ENCODE results near the gene GPBAR1. TPM values are rescaled to one million over a fixed set of nuclear protein-coding genes. Genes with fewer than 3 reads are reported as not detected.
A peak's percentile ranks its signal among the peaks of the same experiment; 100 is the strongest.

Gene GPBAR1, protein sequence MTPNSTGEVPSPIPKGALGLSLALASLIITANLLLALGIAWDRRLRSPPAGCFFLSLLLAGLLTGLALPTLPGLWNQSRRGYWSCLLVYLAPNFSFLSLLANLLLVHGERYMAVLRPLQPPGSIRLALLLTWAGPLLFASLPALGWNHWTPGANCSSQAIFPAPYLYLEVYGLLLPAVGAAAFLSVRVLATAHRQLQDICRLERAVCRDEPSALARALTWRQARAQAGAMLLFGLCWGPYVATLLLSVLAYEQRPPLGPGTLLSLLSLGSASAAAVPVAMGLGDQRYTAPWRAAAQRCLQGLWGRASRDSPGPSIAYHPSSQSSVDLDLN
- not detected in 2 replicates for total RNA-seq
- long read RNA-seq = 0 reads

DNA sequence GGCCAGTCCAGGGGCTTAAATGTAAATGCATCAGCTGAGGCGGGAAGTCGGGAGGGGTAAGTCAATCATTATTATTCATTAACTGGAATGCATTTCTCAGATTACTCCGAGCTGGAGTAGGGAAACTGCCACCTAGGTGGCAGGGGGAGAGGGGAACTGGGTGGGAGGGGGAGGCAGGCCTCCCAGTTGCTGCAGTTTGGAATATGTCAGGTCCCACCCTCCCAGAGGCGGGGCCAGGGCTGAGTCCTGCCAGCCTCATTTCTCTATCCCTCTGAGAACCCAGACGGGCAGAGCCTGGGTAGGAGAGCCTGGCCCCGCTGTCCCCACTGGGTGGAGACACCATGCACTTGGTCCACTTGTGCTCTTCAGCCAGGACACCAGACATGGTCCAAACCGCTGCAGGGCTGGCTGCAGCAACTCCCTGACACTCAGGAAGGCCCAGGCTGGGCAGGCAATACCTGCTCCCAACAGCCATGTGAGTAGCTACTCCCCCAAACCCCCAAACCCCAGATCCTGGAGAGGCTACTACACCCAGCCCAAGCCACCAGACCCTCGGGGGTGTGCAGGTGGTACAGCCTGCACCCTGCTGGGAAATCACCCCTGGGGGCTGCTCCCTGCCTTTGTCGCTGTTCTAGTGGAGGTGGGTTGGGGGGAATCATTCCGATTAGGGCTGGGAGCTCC lies at the start of gene GPBAR1:
Gene GPBAR1, plus strand, starts transcription at position 274 of the 681 bp plus-strand sequence. CDS start 1,710 bp downstream, outside the sequence.
- Mint-ChIP-seq H3K4me1 (ENCODE audit: unreplicated experiment) (peaks cover 24% of the 10 kb centered on the region), H3K27ac (ENCODE audit: unreplicated experiment) (peak within 1 kb of the TSS; percentile 66), H3K4me3 (ENCODE audit: unreplicated experiment) (no peak within 1 kb of the TSS), H3K9me3 (ENCODE audit: unreplicated experiment) (no peaks in the 10 kb centered on the region), H3K36me3 (ENCODE audit: unreplicated experiment) (peaks cover 11% of the 10 kb centered on the region), H3K27me3 (ENCODE audit: unreplicated experiment) (no peaks in the 10 kb centered on the region)
- TF ChIP-seq, protein P1, sequence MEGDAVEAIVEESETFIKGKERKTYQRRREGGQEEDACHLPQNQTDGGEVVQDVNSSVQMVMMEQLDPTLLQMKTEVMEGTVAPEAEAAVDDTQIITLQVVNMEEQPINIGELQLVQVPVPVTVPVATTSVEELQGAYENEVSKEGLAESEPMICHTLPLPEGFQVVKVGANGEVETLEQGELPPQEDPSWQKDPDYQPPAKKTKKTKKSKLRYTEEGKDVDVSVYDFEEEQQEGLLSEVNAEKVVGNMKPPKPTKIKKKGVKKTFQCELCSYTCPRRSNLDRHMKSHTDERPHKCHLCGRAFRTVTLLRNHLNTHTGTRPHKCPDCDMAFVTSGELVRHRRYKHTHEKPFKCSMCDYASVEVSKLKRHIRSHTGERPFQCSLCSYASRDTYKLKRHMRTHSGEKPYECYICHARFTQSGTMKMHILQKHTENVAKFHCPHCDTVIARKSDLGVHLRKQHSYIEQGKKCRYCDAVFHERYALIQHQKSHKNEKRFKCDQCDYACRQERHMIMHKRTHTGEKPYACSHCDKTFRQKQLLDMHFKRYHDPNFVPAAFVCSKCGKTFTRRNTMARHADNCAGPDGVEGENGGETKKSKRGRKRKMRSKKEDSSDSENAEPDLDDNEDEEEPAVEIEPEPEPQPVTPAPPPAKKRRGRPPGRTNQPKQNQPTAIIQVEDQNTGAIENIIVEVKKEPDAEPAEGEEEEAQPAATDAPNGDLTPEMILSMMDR (IDR thresholded peaks at IDR 0.05) = peak; percentile 16
- no peak for DNase-seq (ENCODE audit: extremely low spot score, unreplicated experiment)

DNA sequence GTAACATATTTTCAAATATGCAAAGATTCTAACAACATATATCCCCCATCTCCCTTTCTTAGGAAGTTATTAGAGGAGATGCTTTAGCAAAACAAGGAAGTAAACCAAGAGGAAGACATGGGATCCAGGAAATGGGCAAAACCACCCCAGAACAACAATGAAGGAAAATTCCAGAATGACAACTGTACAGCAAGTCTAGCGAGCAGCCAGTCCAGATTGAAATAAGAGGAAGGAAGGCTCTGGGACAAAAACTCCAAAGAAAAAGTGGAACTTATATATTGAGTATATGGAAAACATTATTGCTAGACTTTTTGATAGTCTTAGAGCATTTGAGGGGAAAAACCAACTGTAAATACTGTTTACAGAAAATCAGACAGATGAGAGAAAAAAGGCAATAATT lies 46.7 kb upstream of the GPBAR1 start:
- no peak overlapping the region for H3K27ac Mint-ChIP-seq (ENCODE audit: unreplicated experiment)
- peaks cover 17% of the 10 kb centered on the region for H3K4me1 Mint-ChIP-seq (ENCODE audit: unreplicated experiment)
- H3K9me3 Mint-ChIP-seq (ENCODE audit: unreplicated experiment) = peaks cover 8% of the 10 kb centered on the region
- H3K4me3 Mint-ChIP-seq (ENCODE audit: unreplicated experiment) = no peak overlapping the region
- peaks cover 15% of the 10 kb centered on the region for H3K27me3 Mint-ChIP-seq (ENCODE audit: unreplicated experiment)
- H3K36me3 Mint-ChIP-seq (ENCODE audit: unreplicated experiment) = peaks cover 4% of the 10 kb centered on the region
- no peak for DNase-seq (ENCODE audit: extremely low spot score, unreplicated experiment)
- TF ChIP-seq, protein P1 (IDR thresholded peaks at IDR 0.05) = no peak

DNA sequence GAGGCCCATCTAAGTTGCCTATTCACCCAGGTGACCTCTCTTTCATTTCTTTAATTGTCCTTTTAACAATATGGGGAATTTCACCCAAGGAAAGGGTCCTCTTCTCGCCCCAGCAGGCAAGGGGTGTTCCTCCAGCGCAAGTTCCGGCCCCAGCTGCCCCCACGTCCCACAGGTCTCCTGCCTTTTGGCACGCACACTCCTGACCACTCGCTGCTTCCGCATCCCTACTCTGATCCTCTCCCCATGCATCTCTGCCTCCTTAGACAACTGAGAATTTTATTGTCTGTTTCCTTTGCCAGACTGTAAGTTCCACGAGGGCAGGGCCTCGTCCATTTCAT lies 44.5 kb upstream of the GPBAR1 start:
- peaks cover 3% of the 10 kb centered on the region for H3K27me3 Mint-ChIP-seq (ENCODE audit: unreplicated experiment)
- no peaks in the 10 kb centered on the region for H3K9me3 Mint-ChIP-seq (ENCODE audit: unreplicated experiment)
- peaks cover 6% of the 10 kb centered on the region for H3K36me3 Mint-ChIP-seq (ENCODE audit: unreplicated experiment)
- TF ChIP-seq, protein P1 (IDR thresholded peaks at IDR 0.05) = no peak
- H3K4me1 Mint-ChIP-seq (ENCODE audit: unreplicated experiment) = peaks cover 39% of the 10 kb centered on the region
- H3K27ac Mint-ChIP-seq (ENCODE audit: unreplicated experiment) = peak overlapping the region; percentile 96
- DNase-seq (ENCODE audit: extremely low spot score, unreplicated experiment) = no peak
- H3K4me3 Mint-ChIP-seq (ENCODE audit: unreplicated experiment) = peak overlapping the region; percentile 84

DNA sequence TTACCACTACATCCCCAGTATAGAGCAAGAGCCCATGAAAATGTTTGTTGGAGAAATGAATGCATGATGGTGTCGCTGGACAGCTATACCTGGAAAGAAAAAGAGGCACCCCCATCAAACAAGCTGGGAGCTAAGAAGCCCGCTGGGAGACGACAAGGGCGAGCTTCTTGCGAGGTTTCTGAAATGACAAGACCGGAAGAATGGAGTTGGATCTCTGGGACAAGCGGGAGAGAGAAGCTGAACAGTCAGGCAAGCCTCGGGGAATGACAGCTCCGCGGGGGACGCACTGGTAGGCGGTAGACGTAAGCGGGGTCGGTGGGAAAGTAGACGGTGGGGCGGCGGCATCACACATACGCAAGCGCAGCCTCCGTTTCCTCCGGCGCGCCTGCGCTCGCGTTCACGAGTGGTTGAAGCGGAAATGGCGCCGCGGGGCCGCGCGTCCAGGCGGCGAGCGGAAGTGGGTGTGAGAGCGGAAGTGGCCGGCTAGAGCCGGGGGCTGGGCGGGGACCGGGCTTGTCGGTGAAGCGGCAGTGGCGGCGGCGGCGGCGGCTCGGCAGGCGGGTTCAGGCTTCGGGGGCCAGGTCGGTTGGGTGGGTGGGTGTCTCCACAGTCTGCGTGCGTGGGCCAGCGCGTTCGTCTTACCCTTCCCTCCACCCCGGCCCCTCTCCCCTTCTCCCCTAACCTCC lies 44.0 kb upstream of the GPBAR1 start, which contains the start of gene ARPC2:
Gene ARPC2, plus strand, starts transcription at position 516 of the 686 bp plus-strand sequence. CDS start 282 bp downstream, outside the sequence.
- H3K27me3 Mint-ChIP-seq (ENCODE audit: unreplicated experiment) = peaks cover 2% of the 10 kb centered on the region
- H3K4me3 Mint-ChIP-seq (ENCODE audit: unreplicated experiment) = peak within 1 kb of the TSS; percentile 84
- peaks cover 44% of the 10 kb centered on the region for H3K4me1 Mint-ChIP-seq (ENCODE audit: unreplicated experiment)
- TF ChIP-seq, protein P1 (IDR thresholded peaks at IDR 0.05) = no peak
- peak; percentile 98 for DNase-seq (ENCODE audit: extremely low spot score, unreplicated experiment)
- no peaks in the 10 kb centered on the region for H3K9me3 Mint-ChIP-seq (ENCODE audit: unreplicated experiment)
- peak within 1 kb of the TSS; percentile 96 for H3K27ac Mint-ChIP-seq (ENCODE audit: unreplicated experiment)
- peaks cover 10% of the 10 kb centered on the region for H3K36me3 Mint-ChIP-seq (ENCODE audit: unreplicated experiment)

Data from osteocyte (in vitro differentiated cells).